ENCODE data around the gene OR11A1. TPM values are rescaled to one million over a fixed set of nuclear protein-coding genes. Genes with fewer than 3 reads are reported as not detected.

Gene OR11A1
- polyA plus RNA-seq, 1 of the 3 experiments (the other 2 are of a cell fraction) = not detected

- DNase-seq = no peak
- peaks cover 38% of the 10 kb centered on the region; the same call in 1 of the 2 replicates for H3K27me3 ChIP-seq (ENCODE audit: insufficient read depth)
- ChIA-PET POLR2A (no interaction called here), CTCF (no interaction called here)
- H3K27ac ChIP-seq (ENCODE audit: low read depth in 2 of 2, low read length in 1 of 2) = no peak overlapping the region
- no peak overlapping the region for H3K9ac ChIP-seq
- H3K9me2 ChIP-seq = no peaks in the 10 kb centered on the region
- no peak overlapping the region for H3K4me3 ChIP-seq (ENCODE audit: low read depth in 2 of 2, low read length in 1 of 2)
- H4K20me1 ChIP-seq (ENCODE audit: insufficient read depth) = no peaks in the 10 kb centered on the region
- no peaks in the 10 kb centered on the region for H3K36me3 ChIP-seq (replicated peaks in 1 of 2; ENCODE audit: control insufficient read depth in 1 of 2, insufficient read depth in 2 of 2, low read length in 1 of 2)
- no peaks in the 10 kb centered on the region for H3K79me2 ChIP-seq (ENCODE audit: insufficient read depth)
- H3K9me3 ChIP-seq = no peaks in the 10 kb centered on the region
- 5% methylated on average over 5 of the region's 5 CpGs for WGBS (ENCODE audit: low lambda C conversion rate)
- no peak for TF ChIP-seq CHD2 (IDR thresholded peaks at IDR 0.05; ENCODE audit: low read length, partially characterized antibody)
- no peak for TF ChIP-seq GATA2 (CRISPR knock-in tag; IDR thresholded peaks at IDR 0.05)
- no peak for TF ChIP-seq JUND (IDR thresholded peaks at IDR 0.05)
- no peak for TF ChIP-seq FOXM1 (IDR thresholded peaks at IDR 0.05; ENCODE audit: low read depth)
- no peak for TF ChIP-seq REST (IDR thresholded peaks at IDR 0.05; ENCODE audit: low read depth, low read length)
- no peak for TF ChIP-seq IRF3 (IDR thresholded peaks at IDR 0.05; ENCODE audit: low read depth, low read length)
- no peak for TF ChIP-seq USF1 (IDR thresholded peaks at IDR 0.05; ENCODE audit: borderline replicate concordance, low read depth)
- TF ChIP-seq POLR2AphosphoS5 (IDR thresholded peaks at IDR 0.05; ENCODE audit: low read depth, low read length) = no peak
- no peak for TF ChIP-seq EZH2phosphoT487 (IDR thresholded peaks at IDR 0.05; ENCODE audit: borderline replicate concordance, low read depth)
- no peak for TF ChIP-seq FOXJ3 (CRISPR knock-in tag; IDR thresholded peaks at IDR 0.05)
- TF ChIP-seq MEF2A (IDR thresholded peaks at IDR 0.05; ENCODE audit: borderline replicate concordance, low read depth) = no peak
- TF ChIP-seq NFIC (IDR thresholded peaks at IDR 0.05; ENCODE audit: borderline replicate concordance) = no peak
- no peak for TF ChIP-seq MAX (IDR thresholded peaks at IDR 0.05; ENCODE audit: low read depth)
- no peak for TF ChIP-seq TCF12 (IDR thresholded peaks at IDR 0.05)
- no peak for TF ChIP-seq NRF1 (IDR thresholded peaks at IDR 0.05; ENCODE audit: low read depth, low read length)
- TF ChIP-seq RXRA (IDR thresholded peaks at IDR 0.05; ENCODE audit: borderline replicate concordance, low read depth) = no peak
- no peak for TF ChIP-seq RFX5 (IDR thresholded peaks at IDR 0.05; ENCODE audit: low read length)
- TF ChIP-seq ELF1 (IDR thresholded peaks at IDR 0.05) = no peak
- TF ChIP-seq RCOR1 (IDR thresholded peaks at IDR 0.05; ENCODE audit: low read length) = no peak
- H3F3A ChIP-seq (replicated peaks; ENCODE audit: insufficient read depth) = no peaks in the 10 kb centered on the region
- no peak overlapping the region for H2AFZ ChIP-seq (ENCODE audit: low read depth)
- 0 out of 4 replicates have a peak, but pooled peaks cover 0 to 7% of the 10 kb centered on the region in 2 experiments for H3K4me1 ChIP-seq (ENCODE audit: control insufficient read depth in 1 of 2, insufficient read depth in 2 of 2, low read depth in 1 of 2, low read length in 1 of 2)
- H3K4me2 ChIP-seq = no peak overlapping the region
These were observed 42.8 kb upstream of the OR11A1 start for GRCh38 chr6:29499704-29500103.

All from SK-N-SH (cell line).